T-helper 2 cell treated with Interferon-gamma antibody and Interleukin-4, amounts not matched to agents 5 μg/mL and 100 μg/mL, for 36 hours (primary cell): Measurements from ENCODE around the gene PRLH.

Experiments used
- DNase-seq: peaks from one replicate; pipeline ENCODE4 v3.0.0; 2021; ENCODE audit warnings: low spot score
- H3K27ac Mint-ChIP-seq: one replicate; pipeline ENCODE4 v1.8.0; 2021; ENCODE audit warnings: mild to moderate bottlenecking, mixed read lengths
- H3K27me3 Mint-ChIP-seq: one replicate; pipeline ENCODE4 v1.8.0; 2021; ENCODE audit warnings: low read depth, mixed read lengths
- H3K36me3 Mint-ChIP-seq: one replicate; pipeline ENCODE4 v1.8.0; 2021; ENCODE audit warnings: low read depth, mixed read lengths
- H3K4me1 Mint-ChIP-seq: one replicate; pipeline ENCODE4 v1.8.0; 2021; ENCODE audit warnings: low read depth, mixed read lengths
- H3K4me3 Mint-ChIP-seq: one replicate; pipeline ENCODE4 v1.8.0; 2022; ENCODE audit warnings: mild to moderate bottlenecking, moderate library complexity, mixed read lengths
- H3K9me3 Mint-ChIP-seq: one replicate; pipeline ENCODE4 v1.8.0; 2021; ENCODE audit warnings: mixed read lengths

Gene PRLH

GRCh38 chr2:237566401-237567235 lies at the start of gene PRLH:
PRLH (plus strand) TSS chr2:237566574; CDS start chr2:237566574, 0 bp downstream.
- no peak within 1 kb of the TSS for H3K4me3 Mint-ChIP-seq
- no peak for DNase-seq
- no peaks in the 10 kb centered on the region for H3K36me3 Mint-ChIP-seq
- no peaks in the 10 kb centered on the region for H3K4me1 Mint-ChIP-seq
- no peaks in the 10 kb centered on the region for H3K27me3 Mint-ChIP-seq
- no peaks in the 10 kb centered on the region for H3K9me3 Mint-ChIP-seq
- no peak within 1 kb of the TSS for H3K27ac Mint-ChIP-seq

- H3K4me1 Mint-ChIP-seq: no peaks in the 10 kb centered on the region
- H3K4me3 Mint-ChIP-seq: no peak overlapping the region
- H3K27ac Mint-ChIP-seq: no peak overlapping the region
- no peaks in the 10 kb centered on the region for H3K36me3 Mint-ChIP-seq
- no peaks in the 10 kb centered on the region for H3K27me3 Mint-ChIP-seq
- no peaks in the 10 kb centered on the region for H3K9me3 Mint-ChIP-seq
- DNase-seq: no peak
These were observed 49.2 kb upstream of the PRLH start for GRCh38 chr2:237517163-237517562.

- no peaks in the 10 kb centered on the region for H3K4me1 Mint-ChIP-seq
- no peak overlapping the region for H3K27ac Mint-ChIP-seq
- no peak overlapping the region for H3K4me3 Mint-ChIP-seq
These were observed 48.4 kb upstream of the PRLH start for GRCh38 chr2:237517990-237518389.

GRCh38 chr2:237519506-237520245 lies 46.7 kb upstream of the PRLH start:
- DNase-seq: no peak
- no peak overlapping the region for H3K4me3 Mint-ChIP-seq
- no peaks in the 10 kb centered on the region for H3K27me3 Mint-ChIP-seq
- no peaks in the 10 kb centered on the region for H3K4me1 Mint-ChIP-seq
- H3K36me3 Mint-ChIP-seq: no peaks in the 10 kb centered on the region
- no peaks in the 10 kb centered on the region for H3K9me3 Mint-ChIP-seq
- no peak overlapping the region for H3K27ac Mint-ChIP-seq

More at GRCh38 chr2:237517990-237518389, 48.4 kb upstream of the PRLH start:
- H3K27me3 Mint-ChIP-seq: no peaks in the 10 kb centered on the region
- H3K9me3 Mint-ChIP-seq: no peaks in the 10 kb centered on the region
- no peak for DNase-seq
- H3K36me3 Mint-ChIP-seq: no peaks in the 10 kb centered on the region

- H3K27ac Mint-ChIP-seq: no peak overlapping the region
- no peaks in the 10 kb centered on the region for H3K27me3 Mint-ChIP-seq
These were observed 46.1 kb upstream of the PRLH start for GRCh38 chr2:237520290-237520689.

GRCh38 chr2:237524631-237525030 lies 41.7 kb upstream of the PRLH start:
- no peaks in the 10 kb centered on the region for H3K4me1 Mint-ChIP-seq
- no peaks in the 10 kb centered on the region for H3K36me3 Mint-ChIP-seq
- H3K27me3 Mint-ChIP-seq: no peaks in the 10 kb centered on the region
- DNase-seq: no peak
- no peak overlapping the region for H3K4me3 Mint-ChIP-seq
- no peaks in the 10 kb centered on the region for H3K9me3 Mint-ChIP-seq
- no peak overlapping the region for H3K27ac Mint-ChIP-seq

More at GRCh38 chr2:237520290-237520689, 46.1 kb upstream of the PRLH start:
- no peaks in the 10 kb centered on the region for H3K36me3 Mint-ChIP-seq
- DNase-seq: no peak
- H3K4me1 Mint-ChIP-seq: no peaks in the 10 kb centered on the region
- H3K9me3 Mint-ChIP-seq: no peaks in the 10 kb centered on the region
- no peak overlapping the region for H3K4me3 Mint-ChIP-seq

GRCh38 chr2:237525559-237526157 lies 40.7 kb upstream of the PRLH start:
- Mint-ChIP-seq H3K4me1 (no peaks in the 10 kb centered on the region), H3K27ac (no peak overlapping the region), H3K9me3 (no peaks in the 10 kb centered on the region), H3K27me3 (no peaks in the 10 kb centered on the region), H3K36me3 (no peaks in the 10 kb centered on the region), H3K4me3 (no peak overlapping the region)
- DNase-seq: no peak

- Mint-ChIP-seq H3K27me3 (no peaks in the 10 kb centered on the region), H3K27ac (no peak overlapping the region), H3K4me3 (no peak overlapping the region), H3K36me3 (no peaks in the 10 kb centered on the region), H3K9me3 (no peaks in the 10 kb centered on the region), H3K4me1 (no peaks in the 10 kb centered on the region)
- DNase-seq: no peak
These were observed 39.1 kb upstream of the PRLH start for GRCh38 chr2:237527233-237527632.

GRCh38 chr2:237527766-237528165 lies 38.6 kb upstream of the PRLH start:
- Mint-ChIP-seq H3K4me3 (no peak overlapping the region), H3K27me3 (no peaks in the 10 kb centered on the region), H3K4me1 (no peaks in the 10 kb centered on the region), H3K9me3 (no peaks in the 10 kb centered on the region), H3K27ac (no peak overlapping the region), H3K36me3 (no peaks in the 10 kb centered on the region)
- no peak for DNase-seq

GRCh38 chr2:237529452-237530402 lies 36.6 kb upstream of the PRLH start:
- no peaks in the 10 kb centered on the region for H3K27me3 Mint-ChIP-seq
- H3K9me3 Mint-ChIP-seq: no peaks in the 10 kb centered on the region
- H3K36me3 Mint-ChIP-seq: no peaks in the 10 kb centered on the region
- no peak overlapping the region for H3K27ac Mint-ChIP-seq
- H3K4me1 Mint-ChIP-seq: no peaks in the 10 kb centered on the region
- no peak overlapping the region for H3K4me3 Mint-ChIP-seq
- no peak for DNase-seq

GRCh38 chr2:237530472-237531433 lies 35.6 kb upstream of the PRLH start:
- H3K36me3 Mint-ChIP-seq: no peaks in the 10 kb centered on the region
- no peaks in the 10 kb centered on the region for H3K27me3 Mint-ChIP-seq
- H3K27ac Mint-ChIP-seq: no peak overlapping the region
- H3K4me1 Mint-ChIP-seq: no peaks in the 10 kb centered on the region
- no peak for DNase-seq
- no peak overlapping the region for H3K4me3 Mint-ChIP-seq
- no peaks in the 10 kb centered on the region for H3K9me3 Mint-ChIP-seq

GRCh38 chr2:237532160-237532559 lies 34.2 kb upstream of the PRLH start:
- H3K27ac Mint-ChIP-seq: no peak overlapping the region
- no peaks in the 10 kb centered on the region for H3K27me3 Mint-ChIP-seq
- H3K4me1 Mint-ChIP-seq: no peaks in the 10 kb centered on the region
- H3K9me3 Mint-ChIP-seq: no peaks in the 10 kb centered on the region
- no peak for DNase-seq
- no peaks in the 10 kb centered on the region for H3K36me3 Mint-ChIP-seq
- H3K4me3 Mint-ChIP-seq: no peak overlapping the region
